Liver (tissue), 9 donors: ENCODE measurements around the gene EFHD2. TPM values are rescaled to one million over a fixed set of nuclear protein-coding genes. Genes with fewer than 3 reads are reported as not detected.

Experiments used
- DNase-seq: peaks from one replicate; pipeline ENCODE4 v3.0.0-alpha.2; 2017; ENCODE audit warnings: low spot score
- H3K27ac ChIP-seq, 2 donors: one replicate each; pipeline ENCODE4 v1.7.0; 2013; ENCODE audit warnings: inconsistent platforms in 2 of 2, low read length in 2 of 2, control low read depth in 1 of 2, low read depth in 1 of 2, mild to moderate bottlenecking in 1 of 2
- H3K27me3 ChIP-seq, 4 donors: one replicate each; pipeline versions ENCODE4 v1.6.1 to v1.7.0; 2013; ENCODE audit warnings: low read length in 3 of 4, inconsistent platforms in 1 of 4, mild to moderate bottlenecking in 1 of 4, moderate library complexity in 1 of 4; ENCODE audit not compliant: control insufficient read depth in 4 of 4, insufficient read depth in 4 of 4
- H3K36me3 ChIP-seq, 4 donors: one replicate each; pipeline versions ENCODE4 v1.6.1 to v1.7.0; 2013; ENCODE audit warnings: low read length in 3 of 4, mild to moderate bottlenecking in 3 of 4, low read depth in 1 of 4, moderate library complexity in 1 of 4; ENCODE audit not compliant: control insufficient read depth in 4 of 4, insufficient read depth in 3 of 4
- H3K4me1 ChIP-seq, 4 donors: one replicate each; pipeline versions ENCODE4 v1.6.1 to v1.7.0; 2013; ENCODE audit warnings: low read length in 3 of 4, mild to moderate bottlenecking in 3 of 4, moderate library complexity in 1 of 4; ENCODE audit not compliant: control insufficient read depth in 4 of 4, insufficient read depth in 4 of 4
- H3K4me3 ChIP-seq, 3 donors: one replicate each; pipeline versions ENCODE4 v1.6.1 to v1.7.0; 2013; ENCODE audit warnings: low read length in 3 of 3, control low read depth in 1 of 3, low read depth in 1 of 3, mild to moderate bottlenecking in 1 of 3
- H3K9ac ChIP-seq, 2 donors: one replicate each; pipeline ENCODE4 v1.7.0; 2013; ENCODE audit warnings: low read length in 2 of 2, mild to moderate bottlenecking in 2 of 2, moderate library complexity in 2 of 2, control low read depth in 1 of 2, low read depth in 1 of 2
- H3K9me3 ChIP-seq, 4 donors: one replicate each; pipeline versions ENCODE4 v1.6.1 to v1.7.0; 2013; ENCODE audit warnings: low read length in 3 of 4; ENCODE audit not compliant: control insufficient read depth in 4 of 4
- ATF3 ChIP-seq: IDR thresholded peaks from 2 replicates; pipeline ENCODE4 v1.6.1; 2016; ENCODE audit warnings: antibody characterized with exemption
- EGR1 ChIP-seq, 2 donors: IDR thresholded peaks; 2 replicates each; pipeline ENCODE4 v1.6.1; 2016 to 2018; ENCODE audit warnings: antibody characterized with exemption in 2 of 2, low read depth in 2 of 2
- FOXA1 ChIP-seq: IDR thresholded peaks from 2 replicates; pipeline ENCODE4 v1.6.1; 2016; ENCODE audit warnings: antibody characterized with exemption
- FOXA2 ChIP-seq: IDR thresholded peaks from 2 replicates; pipeline ENCODE4 v1.6.1; 2016; ENCODE audit warnings: antibody characterized with exemption
- HNF4A ChIP-seq, 2 donors: conservative IDR thresholded peaks; 2 replicates each; pipeline ENCODE4 v1.6.1; 2016; ENCODE audit warnings: antibody characterized with exemption in 2 of 2, mild to moderate bottlenecking in 2 of 2
- HNF4G ChIP-seq: IDR thresholded peaks from 2 replicates; pipeline ENCODE4 v1.6.1; 2016; ENCODE audit warnings: antibody characterized with exemption
- JUND ChIP-seq, 2 donors: IDR thresholded peaks; 2 replicates each; pipeline ENCODE4 v1.6.1; 2016; ENCODE audit warnings: antibody characterized with exemption in 2 of 2
- NR2F2 ChIP-seq: IDR thresholded peaks from 2 replicates; pipeline ENCODE4 v1.6.1; 2016; ENCODE audit warnings: antibody characterized with exemption
- RAD21 ChIP-seq, 2 donors: IDR thresholded peaks; 2 replicates each; pipeline ENCODE4 v1.6.1; 2016; ENCODE audit warnings: antibody characterized with exemption in 2 of 2, mild to moderate bottlenecking in 2 of 2
- REST ChIP-seq: IDR thresholded peaks from 2 replicates; pipeline ENCODE4 v1.6.1; 2016; ENCODE audit warnings: antibody characterized with exemption, mild to moderate bottlenecking
- SP1 ChIP-seq: IDR thresholded peaks from 2 replicates; pipeline ENCODE4 v1.6.1; 2018; ENCODE audit warnings: antibody characterized with exemption, mild to moderate bottlenecking
- TAF1 ChIP-seq: conservative IDR thresholded peaks from 2 replicates; pipeline ENCODE4 v1.6.1; 2016; ENCODE audit warnings: antibody characterized with exemption, mild to moderate bottlenecking
- YY1 ChIP-seq: IDR thresholded peaks from 2 replicates; pipeline ENCODE4 v1.6.1; 2016; ENCODE audit warnings: antibody characterized with exemption, mild to moderate bottlenecking
- ZBTB33 ChIP-seq: IDR thresholded peaks from 2 replicates; pipeline ENCODE4 v1.6.1; 2016; ENCODE audit warnings: antibody characterized with exemption
- WGBS: extraction: QIAGEN DNeasy Blood & Tissue Kit; methylation state at CpG from one replicate; pipeline ENCODE4 v1.1.7; 2013; 5-methylcytosine and 5-hydroxymethylcytosine counted together
- polyA plus RNA-seq, 2 donors: library from polyadenylated mRNA; stranded (reverse) in 1 of 2; unstranded in 1 of 2; fragments of 200-250 nt in 1 of 2; fragments of >200 nt in 1 of 2; fragmentation: Nextera tagmentation in 1 of 2; extraction: Ambion mirVana in 1 of 2; gene quantifications; one replicate each; pipeline versions ENCODE4 v1.2.1 to v1.2.3, GENCODE V29; 2013 to 2015
- total RNA-seq, 2 donors: library from RNA; depleted of rRNA; stranded (reverse); fragments of >200 nt; gene quantifications; one replicate each; pipeline ENCODE4 v1.2.3, GENCODE V29; 2014
- donor health status: healthy.
- donor health status: healthy.
- donor health status: healthy.
- donor health status: healthy.
- donor health status: healthy.

Gene EFHD2
- total and polyA plus RNA-seq, 4 donors: 7.4 to 23.0 (median 11.7) TPM

- no peaks in the 10 kb centered on the region for H3K36me3 ChIP-seq
- TF ChIP-seq HNF4G (no peak), RAD21 (IDR thresholded peaks at IDR 0.05) (no peak)
- H3K27ac ChIP-seq: no peak overlapping the region
- no peaks in the 10 kb centered on the region for H3K27me3 ChIP-seq
- peaks cover 0 to 4% (median 0%) of the 10 kb centered on the region in 4 donors for H3K4me1 ChIP-seq
- 93% methylated on average over 12 of the region's 12 CpGs for WGBS
- H3K9me3 ChIP-seq: no peaks in the 10 kb centered on the region
- no peak overlapping the region for H3K9ac ChIP-seq
- no peak for DNase-seq
- no peak overlapping the region for H3K4me3 ChIP-seq
Observed at GRCh38 chr1:15381805-15382204, 27.9 kb upstream of the EFHD2 start.

- Histone ChIP-seq H3K4me3 (no peak overlapping the region), H3K27ac (no peak overlapping the region), H3K36me3 (no peaks in the 10 kb centered on the region), H3K9ac (no peak overlapping the region), H3K4me1 (peaks cover 0 to 4% (median 0%) of the 10 kb centered on the region in 4 donors), H3K27me3 (no peaks in the 10 kb centered on the region), H3K9me3 (no peaks in the 10 kb centered on the region)
- 95% methylated on average over 26 of the region's 26 CpGs for WGBS
- TF ChIP-seq SP1 (no peak), YY1 (no peak), FOXA2 (no peak), NR2F2 (no peak), JUND (IDR thresholded peaks at IDR 0.05) (no peak), REST (no peak), ZBTB33 (no peak), RAD21 (IDR thresholded peaks at IDR 0.05) (no peak), FOXA1 (no peak), ATF3 (no peak), EGR1 (IDR thresholded peaks at IDR 0.05; ENCODE audit: low read depth in 2 of 2) (no peak)
- DNase-seq: no peak
Observed at GRCh38 chr1:15382601-15383518, 26.8 kb upstream of the EFHD2 start.

- Histone ChIP-seq H3K4me1 (peaks cover 0 to 4% (median 0%) of the 10 kb centered on the region in 4 donors), H3K27me3 (no peaks in the 10 kb centered on the region), H3K9ac (no peak overlapping the region), H3K9me3 (no peaks in the 10 kb centered on the region), H3K36me3 (no peaks in the 10 kb centered on the region), H3K4me3 (no peak overlapping the region), H3K27ac (no peak overlapping the region)
- no peak for DNase-seq
- TF ChIP-seq ATF3 (no peak), JUND (IDR thresholded peaks at IDR 0.05) (no peak), ZBTB33 (no peak), RAD21 (IDR thresholded peaks at IDR 0.05) (no peak), TAF1 (no peak), HNF4A (conservative IDR thresholded peaks at IDR 0.05) (no peak), FOXA1 (no peak)
- 96% methylated on average over 5 of the region's 5 CpGs for WGBS
Observed at GRCh38 chr1:15383810-15384209, 25.9 kb upstream of the EFHD2 start.
